ENCODE data around the gene DGKH.

DNA sequence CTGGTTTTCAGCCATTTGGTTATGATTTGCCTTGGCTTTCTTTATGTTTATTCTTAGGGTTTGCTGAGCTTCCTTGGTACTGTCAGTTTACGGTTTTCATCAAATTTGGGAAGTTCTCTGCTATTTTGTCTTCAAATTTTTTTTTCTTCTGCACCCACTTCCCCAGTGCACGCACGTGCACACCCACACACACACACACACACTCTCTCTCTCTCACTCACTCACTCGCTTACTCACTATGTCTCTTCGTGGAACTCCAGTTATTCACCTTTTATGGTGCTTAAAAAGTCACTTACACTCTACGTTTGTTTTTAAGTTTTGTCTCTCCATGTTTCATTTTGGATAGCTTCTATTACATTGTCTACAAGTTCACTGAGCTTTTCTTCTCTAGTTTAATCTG, 230.6 kb downstream of the DGKH start:
- TF ChIP-seq EP300 (IDR thresholded peaks at IDR 0.05) (no peak), POLR2A (IDR thresholded peaks at IDR 0.05) (no peak)
- TF ChIP-seq, protein P1, sequence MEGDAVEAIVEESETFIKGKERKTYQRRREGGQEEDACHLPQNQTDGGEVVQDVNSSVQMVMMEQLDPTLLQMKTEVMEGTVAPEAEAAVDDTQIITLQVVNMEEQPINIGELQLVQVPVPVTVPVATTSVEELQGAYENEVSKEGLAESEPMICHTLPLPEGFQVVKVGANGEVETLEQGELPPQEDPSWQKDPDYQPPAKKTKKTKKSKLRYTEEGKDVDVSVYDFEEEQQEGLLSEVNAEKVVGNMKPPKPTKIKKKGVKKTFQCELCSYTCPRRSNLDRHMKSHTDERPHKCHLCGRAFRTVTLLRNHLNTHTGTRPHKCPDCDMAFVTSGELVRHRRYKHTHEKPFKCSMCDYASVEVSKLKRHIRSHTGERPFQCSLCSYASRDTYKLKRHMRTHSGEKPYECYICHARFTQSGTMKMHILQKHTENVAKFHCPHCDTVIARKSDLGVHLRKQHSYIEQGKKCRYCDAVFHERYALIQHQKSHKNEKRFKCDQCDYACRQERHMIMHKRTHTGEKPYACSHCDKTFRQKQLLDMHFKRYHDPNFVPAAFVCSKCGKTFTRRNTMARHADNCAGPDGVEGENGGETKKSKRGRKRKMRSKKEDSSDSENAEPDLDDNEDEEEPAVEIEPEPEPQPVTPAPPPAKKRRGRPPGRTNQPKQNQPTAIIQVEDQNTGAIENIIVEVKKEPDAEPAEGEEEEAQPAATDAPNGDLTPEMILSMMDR (IDR thresholded peaks at IDR 0.05), result no peak

All from ovary (tissue), 3 donors.